BLaER1 (cell line): Measurements from ENCODE around the gene PYGO2.

Experiments used
- H3K27ac ChIP-seq: shearing (Covaris generic); formaldehyde crosslinking; 2 replicates; pipeline ENCODE4 v1.8.1; 2022
- H3K27me3 ChIP-seq: shearing (Covaris generic); formaldehyde crosslinking; 2 replicates; pipeline ENCODE4 v1.8.1; 2022
- H3K36me3 ChIP-seq: shearing (Covaris generic); formaldehyde crosslinking; 2 replicates; pipeline ENCODE4 v1.8.1; 2022
- H3K4me1 ChIP-seq: shearing (Covaris generic); formaldehyde crosslinking; 2 replicates; pipeline ENCODE4 v1.8.1; 2022
- H3K4me2 ChIP-seq: shearing (Covaris generic); formaldehyde crosslinking; 2 replicates; pipeline ENCODE4 v1.8.1; 2022
- H3K4me3 ChIP-seq: shearing (Covaris generic); formaldehyde crosslinking; 2 replicates; pipeline ENCODE4 v1.8.1; 2022
- H3K9ac ChIP-seq: shearing (Covaris generic); formaldehyde crosslinking; 2 replicates; pipeline ENCODE4 v1.8.1; 2022
- H3K9me3 ChIP-seq: shearing (Covaris generic); formaldehyde crosslinking; 2 replicates; pipeline ENCODE4 v1.8.1; 2022
- H4K20me1 ChIP-seq: shearing (Covaris generic); formaldehyde crosslinking; 2 replicates; pipeline ENCODE4 v1.8.1; 2022
- Cebpa-rat ChIP-seq: shearing (Covaris generic); IDR thresholded peaks from 2 replicates; pipeline ENCODE4 v1.8.1; 2022

Gene PYGO2

DNA sequence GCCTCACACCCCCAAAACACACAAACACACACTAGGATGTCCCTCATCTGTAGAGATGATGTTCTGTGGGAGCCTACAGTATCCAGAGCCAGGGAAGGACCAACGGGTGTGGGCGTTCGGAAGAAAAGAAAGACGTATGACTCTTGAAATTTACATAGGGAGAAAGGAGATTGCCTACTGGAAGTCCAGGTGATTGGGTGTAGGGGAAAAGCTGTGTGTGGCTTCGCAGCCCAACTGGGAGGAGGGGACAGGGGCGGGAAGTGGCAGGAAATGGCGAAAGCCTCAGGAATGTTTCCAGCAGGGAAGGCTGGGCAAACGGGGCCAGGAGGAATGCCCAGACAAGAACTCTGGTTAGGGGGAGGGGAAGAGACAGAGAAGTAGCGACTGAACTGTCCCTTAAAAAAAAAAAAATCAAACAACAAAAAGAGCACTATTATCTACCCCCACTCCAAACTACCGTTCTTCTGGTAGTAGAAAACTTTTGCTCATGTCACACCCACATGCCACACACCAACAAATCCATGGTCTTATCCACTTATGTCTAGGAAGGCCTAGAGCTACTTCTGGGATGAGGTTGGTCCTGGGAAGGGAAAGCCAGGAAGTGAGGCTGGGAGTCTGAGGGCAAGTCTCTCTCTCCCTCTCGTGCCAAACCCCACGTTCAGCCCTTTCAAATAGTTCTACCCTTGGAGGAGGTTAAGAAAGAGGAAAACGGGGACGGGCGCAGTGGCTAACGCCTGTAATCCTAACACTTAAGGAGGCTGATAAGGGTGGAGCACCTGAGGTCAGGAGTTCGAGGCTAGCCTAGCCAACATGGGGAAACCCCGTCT, 11.1 kb upstream of the PYGO2 start:
- Histone ChIP-seq H3K9ac (peak overlapping the region; percentile 91; the same call in 1 of the 2 replicates), H3K36me3 (peaks cover 27% of the 10 kb centered on the region), H3K4me1 (peaks cover 73% of the 10 kb centered on the region), H3K27ac (0 out of 2 replicates have a peak overlapping the region, but pooled peaks have one; percentile 2), H3K27me3 (no peaks in the 10 kb centered on the region), H3K4me3 (peak overlapping the region; percentile 78), H3K9me3 (no peaks in the 10 kb centered on the region), H3K4me2 (peak overlapping the region; percentile 97), H4K20me1 (peaks cover 66% of the 10 kb centered on the region)
- TF ChIP-seq Cebpa-rat: no peak

DNA sequence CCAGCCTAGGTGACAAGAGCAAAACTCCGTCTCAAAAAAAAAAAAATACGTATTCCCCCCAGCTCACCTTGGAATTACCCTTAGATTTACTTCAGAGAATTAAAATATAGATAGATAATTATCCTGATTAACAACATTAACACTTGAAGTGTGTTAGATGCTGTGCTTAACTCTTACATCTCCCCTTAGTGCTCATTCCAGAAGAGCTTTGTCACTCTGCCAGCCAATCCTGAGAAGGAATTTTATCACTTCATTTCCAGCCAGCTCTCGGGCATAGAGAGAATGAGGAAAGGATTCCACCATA, 10.6 kb upstream of the PYGO2 start:
- TF ChIP-seq Cebpa-rat: no peak
- Histone ChIP-seq H3K9me3 (no peaks in the 10 kb centered on the region), H3K9ac (0 out of 2 replicates have a peak overlapping the region, but pooled peaks have one; percentile 91), H3K4me1 (peaks cover 73% of the 10 kb centered on the region), H3K27ac (0 out of 2 replicates have a peak overlapping the region, but pooled peaks have one; percentile 2), H4K20me1 (peaks cover 61% of the 10 kb centered on the region), H3K4me3 (no peak overlapping the region), H3K4me2 (peak overlapping the region; percentile 97), H3K36me3 (peaks cover 27% of the 10 kb centered on the region), H3K27me3 (no peaks in the 10 kb centered on the region)

DNA sequence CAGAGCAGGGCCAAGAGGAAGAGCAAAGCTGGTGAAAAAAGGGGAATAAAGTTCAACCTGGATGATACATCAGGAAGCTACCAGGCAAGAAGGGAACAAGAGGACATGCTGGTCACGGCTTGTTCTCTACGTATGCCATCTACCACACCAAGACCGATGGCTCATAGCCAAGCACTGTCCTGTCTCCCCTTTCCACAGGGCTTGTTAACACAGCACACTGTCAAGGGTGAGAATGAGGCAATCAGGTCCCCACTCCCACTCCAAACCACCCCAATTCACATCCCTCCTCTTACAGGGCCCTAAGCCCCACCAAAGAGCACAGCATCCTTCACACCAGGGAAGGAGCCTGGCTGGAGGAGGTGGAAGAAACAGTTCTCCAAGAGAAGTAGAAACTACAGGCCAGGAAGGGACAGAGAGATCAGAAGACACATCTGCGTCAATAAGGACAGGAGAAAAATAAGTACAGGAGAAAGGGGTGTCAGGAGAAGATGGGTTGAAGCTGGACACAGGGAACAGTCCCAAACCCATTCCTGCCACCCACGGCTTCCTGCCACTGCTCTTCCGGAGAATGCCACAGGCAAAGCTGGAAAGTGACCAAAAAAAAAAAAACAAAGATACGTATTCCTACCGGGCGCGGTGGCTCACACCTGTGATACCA, 9.9 kb upstream of the PYGO2 start:
- Histone ChIP-seq H3K36me3 (peaks cover 33% of the 10 kb centered on the region), H3K4me2 (peak overlapping the region; percentile 97), H4K20me1 (peaks cover 54% of the 10 kb centered on the region), H3K27me3 (no peaks in the 10 kb centered on the region), H3K4me1 (peaks cover 66% of the 10 kb centered on the region), H3K9me3 (no peaks in the 10 kb centered on the region), H3K9ac (peak overlapping the region; percentile 67), H3K4me3 (peak overlapping the region; percentile 62), H3K27ac (peak overlapping the region; percentile 83)
- no peak for TF ChIP-seq Cebpa-rat

DNA sequence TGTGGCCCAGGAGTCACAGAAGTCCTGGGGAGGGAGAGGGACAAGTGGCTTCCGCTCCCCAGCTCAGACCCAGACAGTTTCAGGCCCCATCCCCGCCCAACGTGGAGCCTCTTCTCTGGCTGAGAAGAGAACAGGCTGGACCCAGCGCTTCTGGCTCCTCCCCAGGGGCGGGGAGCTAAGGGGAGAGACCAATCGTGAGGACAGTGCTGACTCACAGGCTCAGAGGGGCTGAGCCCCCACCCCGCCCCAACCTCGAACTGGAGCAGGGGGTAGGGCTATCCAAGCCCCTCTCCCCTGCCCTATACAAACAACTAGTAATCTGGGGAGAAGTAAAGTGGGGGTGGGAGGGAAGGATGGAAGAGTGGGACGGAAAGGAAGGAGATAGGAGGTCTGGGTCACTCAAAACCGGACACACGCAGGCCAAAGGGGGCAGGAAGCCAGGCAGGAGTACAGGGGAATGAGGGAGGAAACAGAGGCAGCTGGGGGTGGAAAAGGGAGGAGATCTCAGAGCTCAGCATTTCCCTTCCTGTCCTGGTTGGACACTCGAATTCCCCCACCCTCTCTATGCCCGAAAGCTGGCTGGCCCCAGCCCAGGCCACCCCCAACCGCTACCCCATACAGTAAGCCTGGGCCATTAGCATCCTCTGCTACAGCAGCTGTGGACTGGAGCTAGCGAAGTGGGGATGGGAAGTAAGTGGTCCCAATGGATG, 9.2 kb upstream of the PYGO2 start, which contains the start of gene SHC1:
Gene SHC1, minus strand, starts transcription at position 117 of the 710 bp plus-strand sequence. CDS start 221 bp downstream, outside the sequence.
- Histone ChIP-seq H3K4me1 (peaks cover 59% of the 10 kb centered on the region), H3K9me3 (no peaks in the 10 kb centered on the region), H3K36me3 (peaks cover 40% of the 10 kb centered on the region), H3K4me2 (peak within 1 kb of the TSS; percentile 97), H4K20me1 (peaks cover 48% of the 10 kb centered on the region), H3K9ac (peak within 1 kb of the TSS; percentile 77), H3K27me3 (no peaks in the 10 kb centered on the region), H3K27ac (peak within 1 kb of the TSS; percentile 83), H3K4me3 (peak within 1 kb of the TSS; percentile 62)
- no peak for TF ChIP-seq Cebpa-rat

GRCh38 chr1:154969860-154970452, 8.4 kb upstream of the PYGO2 start:
- peak overlapping the region; percentile 83 for H3K27ac ChIP-seq
- no peaks in the 10 kb centered on the region for H3K9me3 ChIP-seq
- TF ChIP-seq Cebpa-rat: no peak
- peak overlapping the region; percentile 97 for H3K4me2 ChIP-seq
- H3K27me3 ChIP-seq: no peaks in the 10 kb centered on the region
- H3K4me3 ChIP-seq: peak overlapping the region; percentile 62
- H3K9ac ChIP-seq: peak overlapping the region; percentile 77
- peaks cover 48% of the 10 kb centered on the region for H4K20me1 ChIP-seq
- H3K36me3 ChIP-seq: peaks cover 48% of the 10 kb centered on the region
- H3K4me1 ChIP-seq: peaks cover 59% of the 10 kb centered on the region

- peak overlapping the region; percentile 83 for H3K27ac ChIP-seq
- peaks cover 55% of the 10 kb centered on the region for H3K36me3 ChIP-seq
- no peaks in the 10 kb centered on the region for H3K9me3 ChIP-seq
- peak overlapping the region; percentile 62 for H3K4me3 ChIP-seq
- H4K20me1 ChIP-seq: peaks cover 48% of the 10 kb centered on the region
- peak overlapping the region; percentile 97 for H3K4me2 ChIP-seq
- TF ChIP-seq Cebpa-rat: no peak
- peak overlapping the region; percentile 77 for H3K9ac ChIP-seq
- H3K4me1 ChIP-seq: peaks cover 65% of the 10 kb centered on the region
- H3K27me3 ChIP-seq: no peaks in the 10 kb centered on the region
These were observed 7.7 kb upstream of the PYGO2 start for GRCh38 chr1:154969246-154969645.

DNA sequence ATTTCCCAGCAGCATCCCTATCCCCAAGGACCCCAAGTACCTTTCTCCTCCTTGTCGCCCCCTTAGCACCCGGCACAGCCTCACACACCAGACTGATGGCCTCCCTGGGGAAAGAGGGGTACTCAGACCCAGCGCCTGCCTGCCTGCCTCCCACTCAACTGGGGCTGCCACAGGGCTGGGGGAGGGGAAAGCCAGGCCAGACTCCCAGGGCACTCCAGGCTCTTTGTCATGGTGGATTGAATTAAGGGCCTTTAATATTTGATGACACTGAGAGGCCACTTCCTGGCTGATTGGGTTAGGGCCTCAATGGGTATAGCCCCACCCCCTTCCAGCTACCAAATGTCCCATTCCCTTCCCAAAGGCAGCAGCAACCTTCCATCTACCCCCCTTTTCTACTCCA, 7.1 kb upstream of the PYGO2 start:
- Histone ChIP-seq H4K20me1 (peaks cover 48% of the 10 kb centered on the region), H3K36me3 (peaks cover 60% of the 10 kb centered on the region), H3K9me3 (no peaks in the 10 kb centered on the region), H3K9ac (peak overlapping the region; percentile 77), H3K4me2 (peak overlapping the region; percentile 97), H3K27me3 (no peaks in the 10 kb centered on the region), H3K4me3 (no peak overlapping the region; the same call in 1 of the 2 replicates), H3K4me1 (peaks cover 70% of the 10 kb centered on the region), H3K27ac (peak overlapping the region; percentile 83; the same call in 1 of the 2 replicates)
- TF ChIP-seq Cebpa-rat: no peak

GRCh38 chr1:154967331-154967950, 5.9 kb upstream of the PYGO2 start:
- Histone ChIP-seq H3K27me3 (no peaks in the 10 kb centered on the region), H3K36me3 (peaks cover 69% of the 10 kb centered on the region), H4K20me1 (peaks cover 38% of the 10 kb centered on the region), H3K9ac (peak overlapping the region; percentile 32; the same call in 1 of the 2 replicates), H3K27ac (0 out of 2 replicates have a peak overlapping the region, but pooled peaks have one; percentile 2), H3K4me2 (no peak overlapping the region), H3K9me3 (no peaks in the 10 kb centered on the region), H3K4me1 (peaks cover 74% of the 10 kb centered on the region), H3K4me3 (no peak overlapping the region)
- no peak for TF ChIP-seq Cebpa-rat

GRCh38 chr1:154966111-154966510, 4.5 kb upstream of the PYGO2 start:
- Histone ChIP-seq H4K20me1 (peaks cover 25% of the 10 kb centered on the region; the same call in 1 of the 2 replicates), H3K4me1 (peaks cover 61% of the 10 kb centered on the region), H3K4me3 (no peak overlapping the region), H3K36me3 (peaks cover 69% of the 10 kb centered on the region), H3K27ac (no peak overlapping the region), H3K27me3 (no peaks in the 10 kb centered on the region), H3K4me2 (no peak overlapping the region), H3K9me3 (no peaks in the 10 kb centered on the region), H3K9ac (peak overlapping the region; percentile 29; the same call in 1 of the 2 replicates)
- no peak for TF ChIP-seq Cebpa-rat
